Large intestine (tissue), 3 donors: ENCODE measurements around the gene HDAC3. TPM values are rescaled to one million over a fixed set of nuclear protein-coding genes. Genes with fewer than 3 reads are reported as not detected.

ENCODE experiments used
- DNase-seq, 2 donors: peaks; one replicate each; pipeline versions ENCODE4 v3.0.0 to v3.0.0-alpha.2; 2013
- H3K27ac ChIP-seq: one replicate; pipeline ENCODE4 v1.5.1; 2013; ENCODE audit warnings: low read length
- H3K27me3 ChIP-seq: 2 replicates; pipeline ENCODE4 v1.6.1; 2013; ENCODE audit warnings: low read length; ENCODE audit not compliant: control insufficient read depth, insufficient read depth
- H3K36me3 ChIP-seq: 2 replicates; pipeline ENCODE4 v1.6.1; 2013; ENCODE audit warnings: low read length; ENCODE audit not compliant: control insufficient read depth, insufficient read depth
- H3K4me1 ChIP-seq: one replicate; pipeline ENCODE4 v1.6.1; 2013; ENCODE audit warnings: low read length; ENCODE audit not compliant: control insufficient read depth, insufficient read depth
- H3K4me3 ChIP-seq: one replicate; pipeline ENCODE4 v1.5.1; 2013; ENCODE audit warnings: low read length
- H3K9me3 ChIP-seq: one replicate; pipeline ENCODE4 v1.6.1; 2013; ENCODE audit warnings: mild to moderate bottlenecking, low read depth, low read length, moderate library complexity; ENCODE audit not compliant: control insufficient read depth
- WGBS: methylation state at CpG from one replicate; pipeline ENCODE4 v1.1.5; 2013; ENCODE audit warnings: low lambda C conversion rate; ENCODE audit not compliant: insufficient coverage; 5-methylcytosine and 5-hydroxymethylcytosine counted together
- polyA plus RNA-seq: library from polyadenylated mRNA; unstranded; fragments of 120-200 nt; gene quantifications from one replicate; pipeline ENCODE4 v1.2.1, GENCODE V29; 2013

The HDAC3 gene
- polyA plus RNA-seq, 1 donor = 71.5 TPM

DNA sequence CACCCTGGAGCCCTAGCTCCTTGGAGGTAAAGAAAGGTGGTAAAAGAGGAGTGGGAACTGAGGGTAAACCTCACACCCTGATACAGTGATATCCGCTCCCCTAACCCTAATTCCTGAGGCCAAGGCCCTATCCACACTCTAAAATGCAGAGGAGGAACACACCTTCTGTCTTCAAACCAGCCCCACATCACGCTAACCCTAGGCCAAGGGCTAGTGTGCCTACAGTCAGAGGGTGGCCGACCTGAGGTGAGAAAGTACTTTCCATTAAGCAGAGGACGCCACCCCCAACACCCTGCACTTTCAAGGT lies 590 bp downstream of the HDAC3 start:
- peak overlapping the region; percentile 12 for H3K27ac ChIP-seq
- no CpG with 5 or more reads among the region's 4 CpGs for WGBS
- peaks cover 15% of the 10 kb centered on the region for H3K27me3 ChIP-seq
- H3K9me3 ChIP-seq = peaks cover 11% of the 10 kb centered on the region
- peaks cover 11% of the 10 kb centered on the region for H3K4me1 ChIP-seq
- no peak for DNase-seq
- H3K36me3 ChIP-seq = peaks cover 22% of the 10 kb centered on the region
- peak overlapping the region; percentile 99 for H3K4me3 ChIP-seq

DNA sequence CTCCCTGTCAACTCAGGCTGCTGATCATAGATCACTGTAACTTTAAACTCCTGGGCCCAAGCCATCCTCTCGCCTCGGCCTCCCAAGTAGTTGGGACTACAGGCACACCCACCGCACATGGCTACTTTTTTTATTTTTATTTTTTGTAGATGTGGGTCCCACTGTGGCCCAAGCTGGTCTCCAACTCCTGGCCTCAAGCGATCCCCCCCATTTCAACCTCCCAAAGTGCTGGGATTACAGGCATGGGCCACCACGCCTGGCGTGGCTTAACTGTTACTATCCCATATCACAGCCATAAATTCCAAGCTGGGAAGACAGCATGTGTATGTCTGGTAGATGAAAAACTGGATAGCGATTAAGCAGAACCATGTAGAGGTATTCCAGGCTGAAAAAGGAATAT lies 1.0 kb downstream of the HDAC3 start:
- Histone ChIP-seq H3K4me1 (peaks cover 11% of the 10 kb centered on the region), H3K27ac (no peak overlapping the region), H3K36me3 (peaks cover 23% of the 10 kb centered on the region), H3K27me3 (peaks cover 15% of the 10 kb centered on the region), H3K4me3 (peak overlapping the region; percentile 99), H3K9me3 (peaks cover 11% of the 10 kb centered on the region)
- WGBS = 40% methylated on average over 1 of the region's 7 CpGs
- no peak for DNase-seq

- H3K4me1 ChIP-seq = peaks cover 11% of the 10 kb centered on the region
- H3K36me3 ChIP-seq = peaks cover 24% of the 10 kb centered on the region
- no CpG with 5 or more reads among the region's 6 CpGs for WGBS
- DNase-seq = no peak
- H3K27me3 ChIP-seq = peaks cover 15% of the 10 kb centered on the region
- H3K27ac ChIP-seq = no peak overlapping the region
- no peak overlapping the region for H3K4me3 ChIP-seq
- peaks cover 11% of the 10 kb centered on the region for H3K9me3 ChIP-seq
Observed at GRCh38 chr5:141634720-141635119, 1.9 kb downstream of the HDAC3 start.

DNA sequence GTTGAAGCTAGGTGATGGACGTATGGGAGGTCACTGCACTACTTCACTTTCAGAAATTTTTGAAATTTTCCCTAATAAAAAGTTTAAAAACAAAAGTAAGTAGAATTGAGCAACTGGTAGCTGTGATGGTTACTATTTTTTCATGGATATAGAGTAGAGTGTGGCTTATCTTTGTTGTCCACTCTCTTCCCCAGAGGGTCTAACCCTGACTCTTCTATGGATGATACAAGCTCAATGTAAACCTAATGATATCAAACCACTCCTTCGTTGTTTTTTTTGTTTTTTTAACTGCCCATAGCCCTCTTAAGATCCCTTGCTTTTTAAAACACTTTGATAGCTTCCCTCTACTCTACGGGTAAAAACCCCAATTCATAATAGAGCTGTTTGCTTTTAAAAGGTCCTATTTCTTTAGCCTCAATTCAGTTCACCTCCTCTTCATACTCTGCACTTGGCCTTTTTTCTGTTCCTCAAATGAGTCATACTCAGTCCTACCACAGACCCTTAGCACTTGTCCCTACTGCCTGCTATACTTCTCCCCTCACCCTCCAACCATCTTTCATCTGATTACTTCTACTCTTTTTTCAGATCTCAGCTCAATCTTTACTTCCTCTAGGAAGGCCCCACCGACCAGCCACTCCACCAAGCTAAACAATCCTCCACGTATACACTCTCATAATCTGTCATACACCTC lies 2.6 kb downstream of the HDAC3 start:
- Histone ChIP-seq H3K27ac (no peak overlapping the region), H3K4me1 (peaks cover 11% of the 10 kb centered on the region), H3K9me3 (peaks cover 11% of the 10 kb centered on the region), H3K4me3 (no peak overlapping the region), H3K27me3 (peaks cover 15% of the 10 kb centered on the region), H3K36me3 (peaks cover 31% of the 10 kb centered on the region)
- WGBS = 92% methylated on average over 4 of the region's 5 CpGs
- DNase-seq = no peak

GRCh38 chr5:141632650-141633049 lies 4.0 kb downstream of the HDAC3 start:
- 80% methylated on average over 1 of the region's 2 CpGs for WGBS
- no peak overlapping the region for H3K27ac ChIP-seq
- no peak overlapping the region for H3K4me3 ChIP-seq
- H3K9me3 ChIP-seq = peaks cover 7% of the 10 kb centered on the region
- H3K36me3 ChIP-seq = peaks cover 44% of the 10 kb centered on the region
- peaks cover 4% of the 10 kb centered on the region for H3K27me3 ChIP-seq
- H3K4me1 ChIP-seq = peaks cover 3% of the 10 kb centered on the region
- no peak for DNase-seq

DNA sequence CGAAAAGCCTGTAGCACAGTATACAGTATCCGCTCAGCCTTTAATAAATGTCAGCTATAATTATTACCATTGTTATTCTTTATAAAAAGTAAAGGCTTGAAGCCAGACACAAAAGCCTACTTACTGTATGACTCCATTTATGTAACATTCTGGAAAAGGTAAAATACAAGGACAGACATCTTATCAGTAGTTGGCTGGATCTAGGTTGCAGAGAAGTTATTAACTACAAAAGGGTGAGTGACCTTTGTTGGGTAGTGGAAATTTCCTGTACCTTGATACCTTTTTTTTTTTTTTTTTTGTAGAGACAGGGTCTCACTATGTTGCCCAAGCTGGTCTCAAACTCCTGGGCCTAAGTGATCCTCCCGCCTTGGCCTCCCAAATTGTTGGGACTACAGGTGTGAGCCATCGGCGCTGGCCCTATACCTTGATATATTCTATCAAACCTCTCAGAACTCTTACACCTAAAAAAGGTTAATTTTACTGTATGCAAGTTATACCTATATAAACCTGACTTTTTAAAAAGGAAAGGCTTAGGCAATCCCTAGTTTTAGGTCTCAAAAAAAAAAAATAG lies 6.0 kb downstream of the HDAC3 start:
- H3K9me3 ChIP-seq = no peaks in the 10 kb centered on the region
- no CpG with 5 or more reads among the region's 5 CpGs for WGBS
- no peak overlapping the region for H3K27ac ChIP-seq
- peaks cover 61% of the 10 kb centered on the region for H3K36me3 ChIP-seq
- no peaks in the 10 kb centered on the region for H3K4me1 ChIP-seq
- no peak for DNase-seq
- H3K4me3 ChIP-seq = no peak overlapping the region
- no peaks in the 10 kb centered on the region for H3K27me3 ChIP-seq

DNA sequence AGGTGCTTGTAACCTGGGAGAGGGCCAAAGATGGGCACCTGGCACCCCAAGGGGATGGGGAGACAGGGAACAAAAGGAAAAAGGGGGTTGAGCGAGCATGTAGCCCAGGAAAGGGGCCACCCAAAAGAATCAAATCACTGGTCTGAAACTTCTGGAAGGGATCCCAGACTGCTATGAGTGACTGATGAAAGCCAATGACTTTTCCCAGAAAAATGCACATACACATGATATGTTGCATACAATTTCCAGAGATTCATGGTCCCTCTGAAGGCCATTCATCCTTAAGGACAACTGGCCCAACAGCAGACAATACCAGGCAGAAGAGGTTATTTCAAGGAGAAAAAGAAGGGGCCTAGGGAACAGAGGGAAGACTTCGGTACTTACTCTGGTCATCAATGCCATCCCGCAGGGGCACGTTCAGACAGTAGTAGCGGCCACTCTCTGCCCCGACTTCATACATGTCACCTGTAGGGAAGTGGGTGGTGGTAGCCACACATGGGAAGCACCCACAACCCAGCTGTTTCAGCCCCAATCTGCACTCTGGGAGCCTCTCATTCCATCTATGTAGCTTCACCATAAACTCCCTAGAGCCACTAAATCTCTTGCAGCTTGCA lies 8.4 kb downstream of the HDAC3 start:
- no peaks in the 10 kb centered on the region for H3K4me1 ChIP-seq
- H3K27me3 ChIP-seq = no peaks in the 10 kb centered on the region
- no peak overlapping the region for H3K4me3 ChIP-seq
- no CpG with 5 or more reads among the region's 6 CpGs for WGBS
- H3K27ac ChIP-seq = no peak overlapping the region
- no peak for DNase-seq
- H3K36me3 ChIP-seq = peaks cover 70% of the 10 kb centered on the region
- H3K9me3 ChIP-seq = no peaks in the 10 kb centered on the region

DNA sequence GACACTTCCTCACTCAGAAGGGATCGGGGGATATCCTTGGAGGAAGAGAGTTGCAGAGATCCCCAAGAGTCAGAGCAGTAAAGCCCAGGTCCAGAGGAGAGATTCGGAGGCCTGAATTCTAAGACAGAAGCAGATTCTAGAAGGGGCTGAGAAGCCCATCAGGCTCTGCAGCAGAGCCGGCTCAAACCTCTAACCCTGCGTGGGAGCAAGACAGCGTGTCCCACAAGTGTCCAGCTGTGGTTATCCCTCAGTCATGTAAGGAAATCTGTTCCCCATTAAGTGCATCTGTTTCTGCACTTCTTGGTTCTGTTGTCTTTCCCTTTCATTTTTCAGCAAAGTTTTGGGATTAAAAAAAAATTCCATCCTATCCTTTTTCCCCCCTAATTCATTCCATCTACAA lies 13.0 kb downstream of the HDAC3 start:
- H3K27ac ChIP-seq = no peak overlapping the region

GRCh38 chr5:141623186-141623585 lies 13.5 kb downstream of the HDAC3 start:
- DNase-seq = no peak
- H3K4me1 ChIP-seq = peaks cover 6% of the 10 kb centered on the region
- peaks cover 66% of the 10 kb centered on the region for H3K36me3 ChIP-seq
- H3K27me3 ChIP-seq = no peaks in the 10 kb centered on the region
- no peak overlapping the region for H3K27ac ChIP-seq
- no peaks in the 10 kb centered on the region for H3K9me3 ChIP-seq
- no peak overlapping the region for H3K4me3 ChIP-seq

More for the DNA sequence above, 13.0 kb downstream of the HDAC3 start:
- Histone ChIP-seq H3K4me1 (peaks cover 6% of the 10 kb centered on the region), H3K36me3 (peaks cover 70% of the 10 kb centered on the region), H3K4me3 (no peak overlapping the region), H3K27me3 (no peaks in the 10 kb centered on the region), H3K9me3 (no peaks in the 10 kb centered on the region)
- no peak for DNase-seq
- no CpG with 5 or more reads among the region's 5 CpGs for WGBS

DNA sequence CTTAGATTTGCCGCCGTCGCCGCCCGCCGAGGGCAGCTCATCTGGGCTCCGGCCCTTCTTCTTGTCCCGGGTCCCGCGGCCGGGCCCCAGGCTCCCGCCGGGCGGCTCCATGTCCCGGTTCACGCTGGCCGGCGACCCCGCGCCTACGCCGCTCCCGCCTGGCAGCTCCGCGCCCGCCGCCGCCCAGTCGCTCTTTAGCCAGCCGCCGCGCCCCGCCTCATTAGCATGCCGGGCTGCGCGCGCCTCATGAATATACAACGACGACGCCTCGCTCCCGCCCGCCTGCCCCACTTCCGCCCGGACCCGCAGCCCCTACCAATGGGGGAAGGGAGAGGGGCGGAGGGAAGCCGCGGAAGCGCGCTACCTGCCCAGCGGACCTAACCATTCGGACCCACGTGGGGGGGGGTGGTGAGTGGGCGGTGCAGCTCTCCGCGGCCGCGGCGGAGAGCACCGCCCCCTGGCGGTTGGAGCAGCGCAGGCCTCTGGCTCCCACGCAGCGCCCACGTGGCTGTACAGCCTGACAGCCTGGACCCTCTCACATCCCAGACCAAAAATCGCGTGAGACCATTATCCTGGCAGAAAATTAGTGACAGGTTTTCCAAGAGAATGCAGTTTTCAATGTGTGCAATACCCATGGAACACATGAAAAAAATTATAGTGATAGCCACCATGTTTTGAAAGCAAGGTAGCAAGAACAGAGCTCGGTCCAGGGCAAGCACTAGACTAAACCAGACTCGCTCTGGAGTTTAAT lies 17.7 kb downstream of the HDAC3 start, which contains the start of gene DIAPH1:
Gene DIAPH1, minus strand, starts transcription at position 197 of the 751 bp plus-strand sequence. Its CDS starts 86 bp downstream, at position 111.
- H3K36me3 ChIP-seq = peaks cover 33% of the 10 kb centered on the region
- peak; percentile 98 to 99 for DNase-seq
- peak within 1 kb of the TSS; percentile 93 for H3K4me3 ChIP-seq
- H3K9me3 ChIP-seq = no peaks in the 10 kb centered on the region
- peaks cover 9% of the 10 kb centered on the region for H3K4me1 ChIP-seq
- no peaks in the 10 kb centered on the region for H3K27me3 ChIP-seq
- no CpG with 5 or more reads among the region's 70 CpGs for WGBS
- peak within 1 kb of the TSS; percentile 98 for H3K27ac ChIP-seq
